Liver (tissue), 9 donors: ENCODE results near the gene DNHD1. TPM values are rescaled to one million over a fixed set of nuclear protein-coding genes. Genes with fewer than 3 reads are reported as not detected.

Experiments used
- DNase-seq: peaks from one replicate; pipeline ENCODE4 v3.0.0-alpha.2; 2017; ENCODE audit warnings: low spot score
- H3K27ac ChIP-seq, 2 donors: one replicate each; pipeline ENCODE4 v1.7.0; 2013; ENCODE audit warnings: inconsistent platforms in 2 of 2, low read length in 2 of 2, control low read depth in 1 of 2, low read depth in 1 of 2, mild to moderate bottlenecking in 1 of 2
- H3K27me3 ChIP-seq, 4 donors: one replicate each; pipeline versions ENCODE4 v1.6.1 to v1.7.0; 2013; ENCODE audit warnings: low read length in 3 of 4, inconsistent platforms in 1 of 4, mild to moderate bottlenecking in 1 of 4, moderate library complexity in 1 of 4; ENCODE audit not compliant: control insufficient read depth in 4 of 4, insufficient read depth in 4 of 4
- H3K36me3 ChIP-seq, 4 donors: one replicate each; pipeline versions ENCODE4 v1.6.1 to v1.7.0; 2013; ENCODE audit warnings: low read length in 3 of 4, mild to moderate bottlenecking in 3 of 4, low read depth in 1 of 4, moderate library complexity in 1 of 4; ENCODE audit not compliant: control insufficient read depth in 4 of 4, insufficient read depth in 3 of 4
- H3K4me1 ChIP-seq, 4 donors: one replicate each; pipeline versions ENCODE4 v1.6.1 to v1.7.0; 2013; ENCODE audit warnings: low read length in 3 of 4, mild to moderate bottlenecking in 3 of 4, moderate library complexity in 1 of 4; ENCODE audit not compliant: control insufficient read depth in 4 of 4, insufficient read depth in 4 of 4
- H3K4me3 ChIP-seq, 3 donors: one replicate each; pipeline versions ENCODE4 v1.6.1 to v1.7.0; 2013; ENCODE audit warnings: low read length in 3 of 3, control low read depth in 1 of 3, low read depth in 1 of 3, mild to moderate bottlenecking in 1 of 3
- H3K9ac ChIP-seq, 2 donors: one replicate each; pipeline ENCODE4 v1.7.0; 2013; ENCODE audit warnings: low read length in 2 of 2, mild to moderate bottlenecking in 2 of 2, moderate library complexity in 2 of 2, control low read depth in 1 of 2, low read depth in 1 of 2
- H3K9me3 ChIP-seq, 4 donors: one replicate each; pipeline versions ENCODE4 v1.6.1 to v1.7.0; 2013; ENCODE audit warnings: low read length in 3 of 4; ENCODE audit not compliant: control insufficient read depth in 4 of 4
- ATF3 ChIP-seq: IDR thresholded peaks from 2 replicates; pipeline ENCODE4 v1.6.1; 2016; ENCODE audit warnings: antibody characterized with exemption
- CTCF ChIP-seq: fragments of 150-350 bp; IDR thresholded peaks from 2 replicates; pipeline ENCODE4 v1.5.1; 2017; ENCODE audit warnings: improper control_type of control experiment, low read depth, low read length; ENCODE audit not compliant: missing input control
- FOXA2 ChIP-seq: IDR thresholded peaks from 2 replicates; pipeline ENCODE4 v1.6.1; 2016; ENCODE audit warnings: antibody characterized with exemption
- GABPA ChIP-seq, 2 donors: IDR thresholded peaks in 1 of 2; conservative IDR thresholded peaks in 1 of 2; 2 replicates each; pipeline ENCODE4 v1.6.1; 2016; ENCODE audit warnings: antibody characterized with exemption in 2 of 2, mild to moderate bottlenecking in 1 of 2, moderate library complexity in 1 of 2
- HNF4A ChIP-seq, 2 donors: conservative IDR thresholded peaks; 2 replicates each; pipeline ENCODE4 v1.6.1; 2016; ENCODE audit warnings: antibody characterized with exemption in 2 of 2, mild to moderate bottlenecking in 2 of 2
- HNF4G ChIP-seq: IDR thresholded peaks from 2 replicates; pipeline ENCODE4 v1.6.1; 2016; ENCODE audit warnings: antibody characterized with exemption
- NR2F2 ChIP-seq: IDR thresholded peaks from 2 replicates; pipeline ENCODE4 v1.6.1; 2016; ENCODE audit warnings: antibody characterized with exemption
- REST ChIP-seq: IDR thresholded peaks from 2 replicates; pipeline ENCODE4 v1.6.1; 2016; ENCODE audit warnings: antibody characterized with exemption, mild to moderate bottlenecking
- RXRA ChIP-seq, 2 donors: IDR thresholded peaks; 2 replicates each; pipeline ENCODE4 v1.6.1; 2017 to 2018; ENCODE audit warnings: antibody characterized with exemption in 2 of 2, mild to moderate bottlenecking in 1 of 2
- SP1 ChIP-seq: IDR thresholded peaks from 2 replicates; pipeline ENCODE4 v1.6.1; 2018; ENCODE audit warnings: antibody characterized with exemption, mild to moderate bottlenecking
- TAF1 ChIP-seq: conservative IDR thresholded peaks from 2 replicates; pipeline ENCODE4 v1.6.1; 2016; ENCODE audit warnings: antibody characterized with exemption, mild to moderate bottlenecking
- YY1 ChIP-seq: IDR thresholded peaks from 2 replicates; pipeline ENCODE4 v1.6.1; 2016; ENCODE audit warnings: antibody characterized with exemption, mild to moderate bottlenecking
- WGBS: extraction: QIAGEN DNeasy Blood & Tissue Kit; methylation state at CpG from one replicate; pipeline ENCODE4 v1.1.7; 2013; 5-methylcytosine and 5-hydroxymethylcytosine counted together
- polyA plus RNA-seq, 2 donors: library from polyadenylated mRNA; stranded (reverse) in 1 of 2; unstranded in 1 of 2; fragments of 200-250 nt in 1 of 2; fragments of >200 nt in 1 of 2; fragmentation: Nextera tagmentation in 1 of 2; extraction: Ambion mirVana in 1 of 2; gene quantifications; one replicate each; pipeline versions ENCODE4 v1.2.1 to v1.2.3, GENCODE V29; 2013 to 2015
- total RNA-seq, 2 donors: library from RNA; depleted of rRNA; stranded (reverse); fragments of >200 nt; gene quantifications; one replicate each; pipeline ENCODE4 v1.2.3, GENCODE V29; 2014
- donor health status: healthy.
- donor health status: healthy.
- donor health status: healthy.
- donor health status: healthy.
- donor health status: healthy.

DNHD1 gene
- total and polyA plus RNA-seq, 4 donors = 2.1 to 23.6 (median 5.0) TPM

- 14% methylated on average over 39 of the region's 39 CpGs for WGBS
- peak overlapping the region; percentile 64 to 87 for H3K9ac ChIP-seq
- peak overlapping the region; percentile 79 to 83 (median 82) for H3K4me3 ChIP-seq
- TF ChIP-seq ATF3 = no peak
- peaks cover 14 to 43% (median 37%) of the 10 kb centered on the region in 4 donors for H3K36me3 ChIP-seq
- no peak for DNase-seq
- peak overlapping the region; percentile 84 to 96 for H3K27ac ChIP-seq
- peaks cover 2 to 33% (median 25%) of the 10 kb centered on the region in 4 donors for H3K4me1 ChIP-seq
- H3K9me3 ChIP-seq = no peaks in the 10 kb centered on the region
- H3K27me3 ChIP-seq = no peaks in the 10 kb centered on the region
Measured at GRCh38 chr11:6611092-6611962, 114.2 kb downstream of the DNHD1 start.

- TF ChIP-seq GABPA (IDR thresholded peaks at IDR 0.05 in 1 of 2, conservative IDR thresholded peaks at IDR 0.05 in 1 of 2) = no peak
- TF ChIP-seq NR2F2 = no peak
- TF ChIP-seq RXRA (IDR thresholded peaks at IDR 0.05) = no peak
- TF ChIP-seq HNF4G = no peak
- TF ChIP-seq FOXA2 = no peak
- TF ChIP-seq CTCF = no peak
- no peak for TF ChIP-seq HNF4A (conservative IDR thresholded peaks at IDR 0.05)
- TF ChIP-seq SP1 = no peak
- no peak for TF ChIP-seq TAF1
- TF ChIP-seq YY1 = no peak
- TF ChIP-seq REST = no peak
- no peak for TF ChIP-seq ATF3
- peaks cover 14 to 43% (median 37%) of the 10 kb centered on the region in 4 donors for H3K36me3 ChIP-seq
- no peak for DNase-seq
- H3K4me3 ChIP-seq = peak overlapping the region; percentile 79 to 83 (median 82)
- H3K9me3 ChIP-seq = no peaks in the 10 kb centered on the region
- H3K4me1 ChIP-seq = peaks cover 1 to 28% (median 19%) of the 10 kb centered on the region in 4 donors
- no peaks in the 10 kb centered on the region for H3K27me3 ChIP-seq
- peak overlapping the region in 1 of 2 donors; percentile 87 for H3K9ac ChIP-seq
- 3% methylated on average over 36 of the region's 36 CpGs for WGBS
- H3K27ac ChIP-seq = peak overlapping the region; percentile 84 to 96
Measured at GRCh38 chr11:6611963-6612212, 114.8 kb downstream of the DNHD1 start.
